PC-3 (cell line): Measurements from ENCODE around the gene LONP1.
"Not testable (repeated sequence)": the region's sequence is repeated elsewhere in the genome, so short reads cannot be mapped to it uniquely, and the experiment has no call there.

Experiments
- CTCF ChIP-seq: fragments of 300-600 bp; sonication (generic); conservative IDR thresholded peaks from 2 replicates; pipeline ENCODE4 v1.5.1; 2017; ENCODE audit warnings: antibody characterized with exemption, low read depth, mild to moderate bottlenecking, low read length
- EZH2 ChIP-seq: fragments of 300-600 bp; sonication (generic); IDR thresholded peaks from one replicate; pipeline ENCODE4 v1.6.1; 2017; ENCODE audit warnings: antibody characterized with exemption, mild to moderate bottlenecking, low read length; ENCODE audit not compliant: unreplicated experiment
- EZH2phosphoT487 ChIP-seq: fragments of 300-600 bp; sonication (generic); IDR thresholded peaks from 2 replicates; pipeline ENCODE4 v1.6.1; 2018; ENCODE audit warnings: mild to moderate bottlenecking, antibody characterized with exemption, low read length, borderline replicate concordance

- not testable (repeated sequence) for TF ChIP-seq EZH2, CTCF, EZH2phosphoT487
Measured at GRCh38 chr19:5733172-5733571, 13.2 kb upstream of the LONP1 start.
